Measurements from ENCODE around the gene UST.

GRCh38 chr6:148934539-148934938 lies 187.7 kb downstream of the UST start:
- TF ChIP-seq CTCF (conservative IDR thresholded peaks at IDR 0.05) (no peak), ZFX (IDR thresholded peaks at IDR 0.05) (no peak)

Data from C4-2B (cell line).